ENCODE results near the gene FOLR2.

Gene FOLR2

GRCh38 chr11:72236083-72236697, 19.6 kb downstream of the FOLR2 start:
- no peak for TF ChIP-seq CTCF (IDR thresholded peaks at IDR 0.05; ENCODE audit: control insufficient read depth, insufficient read depth, low read depth, low read length, missing control alignments)
- no peak overlapping the region for H3K4me3 ChIP-seq (ENCODE audit: control insufficient read depth, low read depth, low read length)
- DNase-seq (ENCODE audit: low read depth), result no peak

GRCh38 chr11:72236774-72237111, 20.1 kb downstream of the FOLR2 start:
- DNase-seq (ENCODE audit: low read depth), result no peak
- H3K4me3 ChIP-seq (ENCODE audit: control insufficient read depth, low read depth, low read length), result no peak overlapping the region
- no peak for TF ChIP-seq CTCF (IDR thresholded peaks at IDR 0.05; ENCODE audit: control insufficient read depth, insufficient read depth, low read depth, low read length, missing control alignments)

- no peak for TF ChIP-seq CTCF (IDR thresholded peaks at IDR 0.05; ENCODE audit: control insufficient read depth, insufficient read depth, low read depth, low read length, missing control alignments)
- DNase-seq (ENCODE audit: low read depth), result no peak
- no peak overlapping the region for H3K4me3 ChIP-seq (ENCODE audit: control insufficient read depth, low read depth, low read length)
These were observed 20.7 kb downstream of the FOLR2 start for GRCh38 chr11:72237112-72237931.

- no peak overlapping the region for H3K4me3 ChIP-seq (ENCODE audit: control insufficient read depth, low read depth, low read length)
- peak; percentile 73 for TF ChIP-seq CTCF (IDR thresholded peaks at IDR 0.05; ENCODE audit: control insufficient read depth, insufficient read depth, low read depth, low read length, missing control alignments)
- DNase-seq (ENCODE audit: low read depth), result no peak
These were observed 21.5 kb downstream of the FOLR2 start for GRCh38 chr11:72238040-72238450.

GRCh38 chr11:72238492-72239312, 22.1 kb downstream of the FOLR2 start:
- no peak for DNase-seq (ENCODE audit: low read depth)
- TF ChIP-seq CTCF (IDR thresholded peaks at IDR 0.05; ENCODE audit: control insufficient read depth, insufficient read depth, low read depth, low read length, missing control alignments), result no peak
- H3K4me3 ChIP-seq (ENCODE audit: control insufficient read depth, low read depth, low read length), result no peak overlapping the region

GRCh38 chr11:72239313-72239848, 22.8 kb downstream of the FOLR2 start:
- peak overlapping the region; percentile 1; the same call in 1 of the 2 replicates for H3K4me3 ChIP-seq (ENCODE audit: control insufficient read depth, low read depth, low read length)
- TF ChIP-seq CTCF (IDR thresholded peaks at IDR 0.05; ENCODE audit: control insufficient read depth, insufficient read depth, low read depth, low read length, missing control alignments), result no peak
- no peak for DNase-seq (ENCODE audit: low read depth)

All from AG09309 (cell line).